Right lobe of liver (tissue), 6 donors: Measurements from ENCODE around the gene TBCK. TPM values are rescaled to one million over a fixed set of nuclear protein-coding genes. Genes with fewer than 3 reads are reported as not detected.

Experiments
- ATAC-seq, 4 donors: fragments of 200-7000 bp; cut with Tn5 transposase; one replicate each; pipeline ENCODE4 v1.9.1; 2020; ENCODE audit warnings: mild to moderate bottlenecking in 4 of 4, moderate library complexity in 4 of 4
- DNase-seq, 3 donors: peaks; one replicate each; pipeline ENCODE4 v3.0.0-alpha.2; 2020
- H3K27ac ChIP-seq, 3 donors: fragments of 200-600 bp; one replicate each; pipeline ENCODE4 v1.8.0; 2022
- H3K27me3 ChIP-seq, 2 donors: fragments of 200-600 bp; one replicate each; pipeline ENCODE4 v1.8.0; 2022
- H3K36me3 ChIP-seq, 4 donors: fragments of 200-600 bp; sonication (generic) in 1 of 4; one replicate each; pipeline versions ENCODE4 v1.5.1 to v1.8.0; 2017 to 2022; ENCODE audit warnings: control low read depth in 1 of 4
- H3K4me1 ChIP-seq, 4 donors: fragments of 200-600 bp; sonication (generic) in 1 of 4; one replicate each; pipeline versions ENCODE4 v1.5.1 to v1.8.0; 2017 to 2022; ENCODE audit warnings: control low read depth in 1 of 4
- H3K4me3 ChIP-seq, 3 donors: fragments of 200-600 bp; one replicate each; pipeline ENCODE4 v1.8.0; 2022
- H3K9me3 ChIP-seq, 4 donors: fragments of 200-600 bp; sonication (generic) in 1 of 4; one replicate each; pipeline versions ENCODE4 v1.5.1 to v1.8.0; 2017 to 2022; ENCODE audit warnings: control low read depth in 1 of 4
- CTCF ChIP-seq, 4 donors: fragments of 200-600 bp in 3 of 4; fragments of 450-650 bp in 1 of 4; IDR thresholded peaks; one replicate each; pipeline versions ENCODE4 v1.5.1 to v1.8.0; 2016 to 2022; ENCODE audit warnings: antibody characterized with exemption in 4 of 4, mild to moderate bottlenecking in 2 of 4
- POLR2A ChIP-seq: fragments of 450-650 bp; IDR thresholded peaks from one replicate; pipeline ENCODE4 v1.6.1; 2017; ENCODE audit warnings: antibody characterized with exemption, mild to moderate bottlenecking
- WGBS: methylation state at CpG from one replicate; pipeline ENCODE4 v1.1.6; 2018; ENCODE audit warnings: low coverage, low lambda C conversion rate; ENCODE audit not compliant: insufficient coverage; ENCODE audit errors: missing lambda C conversion rate; 5-methylcytosine and 5-hydroxymethylcytosine counted together
- intact Hi-C, 2 donors: fragments of 100-400 bp; cut with DNase I; formaldehyde crosslinking; loops; one replicate each; pipeline versions ENCODE4 v1.11.2 to v1.14.1; 2022
- total RNA-seq, 6 experiments: library from RNA; depleted of rRNA in 2 of 6; stranded (reverse); fragments of >200 nt in 2 of 6; fragmentation: NEBNext Ultra II Directional in 3 of 6; extraction: Animal tissue kit (Norgen Biotek cat#: 25700) in 3 of 6; gene quantifications; one replicate each; pipeline versions ENCODE4 v1.1.0 to v1.2.4, GENCODE V29; 2016 to 2023
- donor health status: DM: no; HTN: yes; CAD: no.
- donor health status: DM: no; HTN: no; CAD: no.
- donor health status: DM: no; HTN: no; CAD: no.
- donor health status: DM: no; HTN: yes; CAD: no.
- donor health status: DM: no; HTN: yes; CAD: no.

TBCK gene
- total RNA-seq, 6 experiments from 2014 or later, result 15.1 to 20.1 (median 16.8) TPM

GRCh38 chr4:106183551-106183950 lies 132.5 kb downstream of the TBCK start:
- Histone ChIP-seq H3K4me1 (no peaks in the 10 kb centered on the region), H3K4me3 (no peak overlapping the region), H3K36me3 (peaks cover 0 to 5% (median 0%) of the 10 kb centered on the region in 4 donors), H3K27ac (no peak overlapping the region), H3K9me3 (no peaks in the 10 kb centered on the region), H3K27me3 (no peaks in the 10 kb centered on the region)
- ATAC-seq, result no peak
- no peak for DNase-seq
- TF ChIP-seq POLR2A (no peak), CTCF (IDR thresholded peaks at IDR 0.05) (no peak)
- intact Hi-C loops, result no loop called here

GRCh38 chr4:106172861-106173260 lies 143.1 kb downstream of the TBCK start:
- Histone ChIP-seq H3K4me3 (no peak overlapping the region), H3K36me3 (peaks cover 0 to 3% (median 0%) of the 10 kb centered on the region in 4 donors), H3K27me3 (no peaks in the 10 kb centered on the region), H3K9me3 (no peaks in the 10 kb centered on the region), H3K27ac (no peak overlapping the region), H3K4me1 (no peaks in the 10 kb centered on the region)
- intact Hi-C loops, result no loop called here
- DNase-seq (no peak), ATAC-seq (no peak)
- TF ChIP-seq CTCF (IDR thresholded peaks at IDR 0.05) (no peak), POLR2A (no peak)

GRCh38 chr4:106165351-106166010 lies 150.5 kb downstream of the TBCK start:
- DNase-seq (no peak), ATAC-seq (no peak)
- intact Hi-C loops, result no loop called here
- Histone ChIP-seq H3K27ac (no peak overlapping the region), H3K36me3 (peaks cover 0 to 3% (median 0%) of the 10 kb centered on the region in 4 donors), H3K4me3 (no peak overlapping the region), H3K4me1 (no peaks in the 10 kb centered on the region), H3K9me3 (no peaks in the 10 kb centered on the region), H3K27me3 (no peaks in the 10 kb centered on the region)
- 83% methylated on average over 1 of the region's 1 CpG for WGBS
- TF ChIP-seq CTCF (IDR thresholded peaks at IDR 0.05), result no peak
- no peak for TF ChIP-seq POLR2A

GRCh38 chr4:106162278-106162677 lies 153.7 kb downstream of the TBCK start:
- no peaks in the 10 kb centered on the region for H3K9me3 ChIP-seq
- intact Hi-C loops, result no loop called here
- no peak for TF ChIP-seq CTCF (IDR thresholded peaks at IDR 0.05)
- no peak for TF ChIP-seq POLR2A
- no peaks in the 10 kb centered on the region for H3K27me3 ChIP-seq
- 100% methylated on average over 2 of the region's 3 CpGs for WGBS
- H3K36me3 ChIP-seq, result no peaks in the 10 kb centered on the region
- ATAC-seq (no peak), DNase-seq (no peak)
- no peak overlapping the region for H3K27ac ChIP-seq
- H3K4me1 ChIP-seq, result no peaks in the 10 kb centered on the region
- no peak overlapping the region for H3K4me3 ChIP-seq

- 57% methylated on average over 2 of the region's 2 CpGs for whole genome bisulfite sequencing
- H3K27ac ChIP-seq, result no peak overlapping the region
- intact Hi-C loops, result no loop called here
- no peak overlapping the region for H3K4me3 ChIP-seq
- H3K36me3 ChIP-seq, result no peaks in the 10 kb centered on the region
- TF ChIP-seq POLR2A, result no peak
- TF ChIP-seq CTCF (IDR thresholded peaks at IDR 0.05), result no peak
- peak in 2 of 4 donors; percentile 18 to 24 for ATAC-seq
- DNase-seq, result no peak
- no peaks in the 10 kb centered on the region for H3K9me3 ChIP-seq
- H3K27me3 ChIP-seq, result no peaks in the 10 kb centered on the region
- H3K4me1 ChIP-seq, result no peaks in the 10 kb centered on the region
Measured at GRCh38 chr4:106160560-106160959, 155.4 kb downstream of the TBCK start.
